Measurements from ENCODE around the gene SLCO4A1. TPM values are rescaled to one million over a fixed set of nuclear protein-coding genes. Genes with fewer than 3 reads are reported as not detected.

The SLCO4A1 gene
- total and polyA plus RNA-seq, 9 donors = 1.1 to 10.9 (median 3.7) TPM

- 42 to 54% (median 43%) methylated on average over 6 of the region's 6 CpGs for WGBS, 3 donors
- Histone ChIP-seq H3K36me3 (no peaks in the 10 kb centered on the region), H3K4me1 (ENCODE audit: insufficient read depth) (no peaks in the 10 kb centered on the region), H3K9me3 (no peaks in the 10 kb centered on the region), H3K4me3 (no peak overlapping the region), H3K27ac (no peak overlapping the region), H3K27me3 (no peaks in the 10 kb centered on the region)
- no peak for TF ChIP-seq EP300 (IDR thresholded peaks at IDR 0.05)
- no peak for TF ChIP-seq POLR2A (IDR thresholded peaks at IDR 0.05)
- no peak for TF ChIP-seq CTCF (IDR thresholded peaks at IDR 0.05)
- intact Hi-C loops (cut with DNase I) = no loop called here
- DNase-seq = no peak
Measured at GRCh38 chr20:62662422-62662821, 20.1 kb downstream of the SLCO4A1 start.

GRCh38 chr20:62663145-62664018, 21.1 kb downstream of the SLCO4A1 start:
- Histone ChIP-seq H3K27ac (no peak overlapping the region), H3K36me3 (no peaks in the 10 kb centered on the region), H3K4me3 (no peak overlapping the region), H3K4me1 (ENCODE audit: insufficient read depth) (no peaks in the 10 kb centered on the region), H3K9me3 (no peaks in the 10 kb centered on the region), H3K27me3 (no peaks in the 10 kb centered on the region)
- DNase-seq = no peak
- intact Hi-C loops (cut with DNase I) = no loop called here
- TF ChIP-seq POLR2A (IDR thresholded peaks at IDR 0.05) (no peak), CTCF (IDR thresholded peaks at IDR 0.05) (no peak), EP300 (IDR thresholded peaks at IDR 0.05) (no peak)
- WGBS, 3 donors = 84 to 89% (median 88%) methylated on average over 24 of the region's 24 CpGs

GRCh38 chr20:62664019-62664971, 22.0 kb downstream of the SLCO4A1 start:
- H3K9me3 ChIP-seq = no peaks in the 10 kb centered on the region
- no peak overlapping the region for H3K27ac ChIP-seq
- no peak overlapping the region for H3K4me3 ChIP-seq
- no peak for TF ChIP-seq CTCF (IDR thresholded peaks at IDR 0.05)
- TF ChIP-seq EP300 (IDR thresholded peaks at IDR 0.05) = no peak
- TF ChIP-seq POLR2A (IDR thresholded peaks at IDR 0.05) = no peak
- intact Hi-C loops (cut with DNase I) = no loop called here
- WGBS, 3 donors = 89 to 94% (median 94%) methylated on average over 18 of the region's 18 CpGs
- no peak for DNase-seq
- no peaks in the 10 kb centered on the region for H3K4me1 ChIP-seq (ENCODE audit: insufficient read depth)
- no peaks in the 10 kb centered on the region for H3K27me3 ChIP-seq
- no peaks in the 10 kb centered on the region for H3K36me3 ChIP-seq

GRCh38 chr20:62665153-62665754, 23.0 kb downstream of the SLCO4A1 start:
- DNase-seq = no peak
- Histone ChIP-seq H3K4me1 (ENCODE audit: insufficient read depth) (no peaks in the 10 kb centered on the region), H3K4me3 (no peak overlapping the region), H3K36me3 (no peaks in the 10 kb centered on the region), H3K27me3 (no peaks in the 10 kb centered on the region), H3K9me3 (no peaks in the 10 kb centered on the region), H3K27ac (no peak overlapping the region)
- intact Hi-C loops (cut with DNase I) = loop anchor here (5.0 kb wide), 3 partner anchors 127 to 342 kb away; partner anchors contain the start of gene BHLHE23 (in 2 of the 4)
- WGBS, 3 donors = 86 to 91% (median 89%) methylated on average over 12 of the region's 12 CpGs
- TF ChIP-seq POLR2A (IDR thresholded peaks at IDR 0.05) (no peak), CTCF (IDR thresholded peaks at IDR 0.05) (no peak), EP300 (IDR thresholded peaks at IDR 0.05) (no peak)

Measured in ovary (tissue), 9 donors.